Measurements from ENCODE around the gene HMGN2. TPM values are rescaled to one million over a fixed set of nuclear protein-coding genes. Genes with fewer than 3 reads are reported as not detected.

HMGN2 gene
- total RNA-seq, 1 donor from 2014 or later: 97.7 TPM

DNA sequence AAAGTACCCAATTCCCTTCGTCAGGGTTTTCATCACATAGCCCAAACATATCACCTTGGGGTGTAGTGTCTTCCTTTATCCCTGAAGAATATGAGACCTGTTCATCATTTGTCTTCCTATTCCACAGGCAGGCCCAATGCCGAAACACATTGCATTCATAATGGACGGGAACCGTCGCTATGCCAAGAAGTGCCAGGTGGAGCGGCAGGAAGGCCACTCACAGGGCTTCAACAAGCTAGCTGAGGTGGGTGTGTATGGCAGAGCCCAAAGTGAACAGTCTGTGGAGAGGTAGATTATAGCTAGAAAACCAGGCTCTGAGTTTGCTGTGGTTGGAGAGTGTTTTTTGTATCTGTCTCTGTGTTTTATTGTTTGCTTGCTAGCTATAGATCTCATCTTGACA is 34.2 kb upstream of the HMGN2 start:
- H3K4me1 ChIP-seq: peaks cover 0 to 8% of the 10 kb centered on the region in 2 donors
- TF ChIP-seq, protein P1, sequence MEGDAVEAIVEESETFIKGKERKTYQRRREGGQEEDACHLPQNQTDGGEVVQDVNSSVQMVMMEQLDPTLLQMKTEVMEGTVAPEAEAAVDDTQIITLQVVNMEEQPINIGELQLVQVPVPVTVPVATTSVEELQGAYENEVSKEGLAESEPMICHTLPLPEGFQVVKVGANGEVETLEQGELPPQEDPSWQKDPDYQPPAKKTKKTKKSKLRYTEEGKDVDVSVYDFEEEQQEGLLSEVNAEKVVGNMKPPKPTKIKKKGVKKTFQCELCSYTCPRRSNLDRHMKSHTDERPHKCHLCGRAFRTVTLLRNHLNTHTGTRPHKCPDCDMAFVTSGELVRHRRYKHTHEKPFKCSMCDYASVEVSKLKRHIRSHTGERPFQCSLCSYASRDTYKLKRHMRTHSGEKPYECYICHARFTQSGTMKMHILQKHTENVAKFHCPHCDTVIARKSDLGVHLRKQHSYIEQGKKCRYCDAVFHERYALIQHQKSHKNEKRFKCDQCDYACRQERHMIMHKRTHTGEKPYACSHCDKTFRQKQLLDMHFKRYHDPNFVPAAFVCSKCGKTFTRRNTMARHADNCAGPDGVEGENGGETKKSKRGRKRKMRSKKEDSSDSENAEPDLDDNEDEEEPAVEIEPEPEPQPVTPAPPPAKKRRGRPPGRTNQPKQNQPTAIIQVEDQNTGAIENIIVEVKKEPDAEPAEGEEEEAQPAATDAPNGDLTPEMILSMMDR (IDR thresholded peaks at IDR 0.05): no peak
- no peak overlapping the region for H3K27ac ChIP-seq
- no peaks in the 10 kb centered on the region for H3K27me3 ChIP-seq
- no peak overlapping the region for H3K4me3 ChIP-seq
- DNase-seq (ENCODE audit: low spot score in 2 of 2): peak in 1 of 2 donors; percentile 38
- intact Hi-C loops (cut with DNase I): loop anchor here (10.0 kb wide), 1 partner anchor 273 kb away; the partner anchor contains the start of genes C1orf232 and ZNF593
- H3K9me3 ChIP-seq: no peaks in the 10 kb centered on the region
- H3K36me3 ChIP-seq: peaks cover 59 to 64% of the 10 kb centered on the region in 2 donors

- Histone ChIP-seq H3K4me1 (no peaks in the 10 kb centered on the region), H3K36me3 (peaks cover 81 to 86% of the 10 kb centered on the region in 2 donors), H3K27me3 (no peaks in the 10 kb centered on the region), H3K27ac (no peak overlapping the region), H3K9me3 (no peaks in the 10 kb centered on the region), H3K4me3 (no peak overlapping the region)
- TF ChIP-seq, protein P1 (IDR thresholded peaks at IDR 0.05): no peak
- intact Hi-C loops (cut with DNase I): no loop called here
- peak in 1 of 2 donors; percentile 19 for DNase-seq (ENCODE audit: low spot score in 2 of 2)
Observed at GRCh38 chr1:26440259-26440658, 32.0 kb upstream of the HMGN2 start.

DNA sequence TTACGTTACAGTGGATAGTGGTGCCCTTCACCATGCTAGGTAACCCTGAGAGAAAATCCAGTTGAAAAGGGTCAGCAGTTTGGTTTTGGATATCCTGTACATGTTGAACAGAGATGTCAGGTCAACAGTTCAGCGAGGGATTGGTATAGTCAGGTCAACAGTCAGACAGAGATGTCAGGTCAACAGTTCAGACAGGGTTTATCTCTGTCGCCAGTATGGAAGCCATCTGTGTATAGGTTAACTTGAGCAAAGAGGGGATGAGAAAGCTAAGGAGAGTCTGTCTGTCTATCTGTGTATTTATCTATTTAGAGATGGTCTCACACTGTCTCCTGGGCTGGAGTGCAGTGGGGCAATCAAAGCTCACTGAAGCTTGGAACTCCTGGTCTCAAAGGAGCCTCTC is 22.4 kb upstream of the HMGN2 start:
- intact Hi-C loops (cut with DNase I): no loop called here
- no peak for DNase-seq (ENCODE audit: low spot score in 2 of 2)
- Histone ChIP-seq H3K27me3 (no peaks in the 10 kb centered on the region), H3K9me3 (no peaks in the 10 kb centered on the region), H3K4me1 (no peaks in the 10 kb centered on the region), H3K27ac (no peak overlapping the region), H3K36me3 (peaks cover 42 to 77% of the 10 kb centered on the region in 2 donors), H3K4me3 (no peak overlapping the region)
- TF ChIP-seq, protein P1 (IDR thresholded peaks at IDR 0.05): no peak

GRCh38 chr1:26450908-26451307 is 21.3 kb upstream of the HMGN2 start:
- H3K36me3 ChIP-seq: peaks cover 45 to 79% of the 10 kb centered on the region in 2 donors
- H3K9me3 ChIP-seq: no peaks in the 10 kb centered on the region
- DNase-seq (ENCODE audit: low spot score in 2 of 2): no peak
- intact Hi-C loops (cut with DNase I): no loop called here
- H3K27me3 ChIP-seq: no peaks in the 10 kb centered on the region
- no peak overlapping the region for H3K27ac ChIP-seq
- TF ChIP-seq, protein P1 (IDR thresholded peaks at IDR 0.05): no peak
- H3K4me1 ChIP-seq: no peaks in the 10 kb centered on the region
- no peak overlapping the region for H3K4me3 ChIP-seq

DNA sequence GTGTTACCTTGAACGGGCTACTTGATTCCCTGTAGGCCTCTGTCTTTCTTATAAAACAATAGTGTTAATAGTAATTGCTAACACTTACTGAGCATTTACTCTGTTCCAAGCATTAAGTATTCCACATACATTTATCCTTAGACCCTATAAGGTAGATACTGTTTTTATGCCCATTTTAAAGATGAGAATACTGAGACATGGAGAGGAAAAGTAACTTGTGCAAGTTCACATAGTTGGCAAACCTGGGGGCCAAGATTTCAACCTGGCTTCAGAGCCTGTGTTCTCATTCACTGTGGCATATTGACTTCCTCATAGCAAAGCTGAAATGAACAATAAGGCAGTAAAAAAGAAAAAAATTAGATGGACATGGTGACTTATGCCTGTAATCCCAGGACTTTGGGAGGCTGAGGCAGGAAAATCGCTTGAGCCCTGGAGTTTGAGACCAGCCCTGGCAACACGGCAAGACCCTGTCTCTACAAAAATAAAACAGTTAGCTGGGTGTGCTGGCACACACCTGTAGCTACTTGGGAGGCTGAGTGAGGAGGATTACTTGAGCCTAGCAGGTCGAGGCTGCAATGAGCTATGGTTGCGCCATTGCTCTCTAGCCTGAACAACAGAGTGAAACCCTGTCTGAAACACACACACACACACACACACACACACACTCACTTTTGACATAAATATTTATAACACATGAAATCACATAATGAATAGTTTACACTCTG is 19.6 kb upstream of the HMGN2 start:
- Histone ChIP-seq H3K27me3 (no peaks in the 10 kb centered on the region), H3K27ac (no peak overlapping the region), H3K4me1 (no peaks in the 10 kb centered on the region), H3K9me3 (no peaks in the 10 kb centered on the region), H3K4me3 (no peak overlapping the region), H3K36me3 (peaks cover 39 to 65% of the 10 kb centered on the region in 2 donors)
- intact Hi-C loops (cut with DNase I): no loop called here
- TF ChIP-seq, protein P1 (IDR thresholded peaks at IDR 0.05): no peak
- no peak for DNase-seq (ENCODE audit: low spot score in 2 of 2)

Data from ascending aorta (tissue), 2 donors.